ENCODE results near the gene NPL.

Gene NPL, protein sequence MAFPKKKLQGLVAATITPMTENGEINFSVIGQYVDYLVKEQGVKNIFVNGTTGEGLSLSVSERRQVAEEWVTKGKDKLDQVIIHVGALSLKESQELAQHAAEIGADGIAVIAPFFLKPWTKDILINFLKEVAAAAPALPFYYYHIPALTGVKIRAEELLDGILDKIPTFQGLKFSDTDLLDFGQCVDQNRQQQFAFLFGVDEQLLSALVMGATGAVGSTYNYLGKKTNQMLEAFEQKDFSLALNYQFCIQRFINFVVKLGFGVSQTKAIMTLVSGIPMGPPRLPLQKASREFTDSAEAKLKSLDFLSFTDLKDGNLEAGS

DNA sequence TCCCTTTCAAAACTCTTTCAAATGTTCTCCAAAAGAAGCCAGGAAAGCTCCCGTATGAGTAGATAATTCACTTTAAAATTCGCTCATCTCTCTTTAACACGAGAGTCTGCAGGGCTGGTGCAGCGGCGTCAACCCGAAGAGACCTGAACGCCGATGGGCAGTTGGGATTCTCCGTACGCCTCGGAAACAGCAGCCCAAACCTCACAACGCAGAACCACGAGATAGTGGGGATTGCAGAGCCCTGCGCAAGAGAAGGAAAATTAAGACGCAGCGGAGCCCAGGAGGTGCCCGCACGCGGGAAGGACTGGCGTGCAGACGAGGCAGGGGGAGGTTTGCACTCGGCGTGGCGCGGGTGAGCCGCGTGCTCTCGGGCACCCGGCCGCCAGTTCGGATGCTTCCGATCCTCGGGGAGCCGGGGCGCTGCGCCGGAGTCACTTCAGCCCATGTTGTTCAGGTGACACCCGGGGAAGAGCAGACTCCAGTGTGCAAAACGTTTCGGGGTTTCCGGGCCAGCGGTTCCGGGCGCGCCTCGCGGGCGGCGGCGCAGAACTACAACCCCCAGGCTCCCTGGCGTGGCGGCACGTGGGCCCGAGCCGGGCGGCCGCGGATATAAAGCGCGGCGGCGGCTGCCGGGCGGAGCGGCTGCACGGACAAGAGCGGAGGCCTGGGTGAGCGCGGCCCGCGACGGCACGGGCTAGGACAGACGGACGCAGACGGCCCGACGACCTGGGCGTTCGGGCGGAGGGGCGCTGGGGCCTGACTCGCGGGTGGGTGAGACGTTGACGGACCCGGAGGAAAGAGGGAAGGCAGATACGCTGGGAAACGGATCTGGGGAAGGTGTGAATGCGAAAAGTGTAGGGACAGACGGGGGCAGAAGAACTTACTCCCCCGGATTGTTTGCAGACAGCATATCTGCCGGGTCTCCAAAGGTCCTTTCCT lies at the start of gene NPL:
Gene NPL, plus strand, starts transcription at position 636 of the 939 bp plus-strand sequence. CDS start 4,599 bp downstream, outside the sequence.
- DNase-seq (ENCODE audit: low read depth): peak; percentile 58

DNA sequence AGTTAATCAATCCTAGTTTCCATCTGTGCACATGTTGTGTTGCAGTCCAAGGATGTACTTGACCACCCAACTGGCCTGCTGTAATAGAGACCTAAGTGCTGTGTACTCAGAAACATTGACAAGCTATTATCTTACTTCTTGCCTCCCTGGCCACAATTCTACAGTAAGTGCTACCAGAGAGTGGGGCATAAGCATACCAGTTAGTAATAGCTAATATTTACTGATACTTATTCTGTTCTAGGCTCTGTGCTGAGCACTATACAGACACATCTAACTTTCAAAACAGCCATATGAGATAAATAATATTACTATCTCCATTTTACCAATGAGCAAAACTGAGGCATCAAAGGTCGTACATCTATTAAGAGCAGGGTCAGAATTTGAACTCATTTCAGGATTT lies 49.5 kb upstream of the NPL start:
- no peak for DNase-seq (ENCODE audit: low read depth)

DNA sequence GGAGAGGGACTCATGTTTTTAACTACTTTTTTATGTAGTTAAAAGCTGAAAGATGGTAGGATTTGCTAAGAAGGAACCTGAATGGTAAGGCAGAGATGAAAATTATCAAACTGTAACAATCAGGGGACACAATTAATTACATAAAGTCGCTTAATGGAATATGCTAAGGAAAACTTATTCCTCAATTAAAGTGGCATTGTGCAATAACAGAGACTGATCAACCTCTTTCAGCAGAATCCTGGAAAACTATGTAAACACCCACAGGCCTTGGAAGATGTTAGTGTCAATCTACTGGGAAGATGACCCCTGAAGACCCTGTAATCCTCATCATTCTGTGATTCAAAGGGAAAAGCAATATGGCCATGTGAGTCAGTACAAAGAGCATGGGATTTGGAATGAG lies 46.8 kb upstream of the NPL start:
- DNase-seq (ENCODE audit: low read depth): no peak

DNA sequence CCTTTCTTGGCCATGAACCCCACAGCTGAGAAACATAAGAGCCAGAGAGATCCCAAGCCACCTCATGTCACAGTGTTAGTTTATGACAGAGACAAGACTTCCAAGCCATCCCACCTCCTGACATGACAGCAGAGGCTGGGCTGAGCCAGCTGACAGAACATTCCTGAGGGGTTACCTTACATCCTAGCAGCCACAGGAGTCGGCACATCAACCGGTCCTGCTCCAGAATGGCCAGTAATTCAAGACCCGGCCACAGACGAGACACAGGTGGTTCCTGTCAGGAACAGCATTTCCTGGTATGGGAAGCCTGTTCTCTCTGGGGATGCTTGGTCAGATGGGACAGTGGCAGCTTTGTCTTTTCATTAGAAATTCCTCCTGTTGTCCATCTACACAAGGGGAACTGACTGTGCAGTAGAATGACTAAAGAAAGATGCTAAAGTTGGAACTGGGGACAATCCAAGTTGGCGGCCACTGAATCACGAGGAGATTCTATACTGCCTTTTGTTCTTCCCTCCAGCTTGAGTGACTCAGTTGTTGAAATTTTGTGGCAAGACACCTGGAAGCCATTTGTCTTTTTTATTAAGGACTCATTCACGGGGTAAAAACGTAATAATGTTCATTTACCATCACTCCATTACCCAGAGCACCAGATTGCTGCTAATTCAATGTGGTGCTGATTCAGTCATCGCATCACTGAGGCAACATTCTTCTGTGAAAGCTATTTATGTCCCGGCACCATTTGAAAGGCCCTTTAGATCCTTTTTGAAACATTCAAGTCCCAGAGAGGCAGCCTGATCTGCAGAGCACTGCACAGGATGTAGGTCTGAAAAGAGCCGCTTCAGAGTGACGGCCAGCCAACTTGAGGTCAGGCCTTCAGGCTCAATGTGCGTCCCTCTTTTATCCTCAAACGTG lies 37.2 kb upstream of the NPL start:
- DNase-seq (ENCODE audit: low read depth): no peak

DNA sequence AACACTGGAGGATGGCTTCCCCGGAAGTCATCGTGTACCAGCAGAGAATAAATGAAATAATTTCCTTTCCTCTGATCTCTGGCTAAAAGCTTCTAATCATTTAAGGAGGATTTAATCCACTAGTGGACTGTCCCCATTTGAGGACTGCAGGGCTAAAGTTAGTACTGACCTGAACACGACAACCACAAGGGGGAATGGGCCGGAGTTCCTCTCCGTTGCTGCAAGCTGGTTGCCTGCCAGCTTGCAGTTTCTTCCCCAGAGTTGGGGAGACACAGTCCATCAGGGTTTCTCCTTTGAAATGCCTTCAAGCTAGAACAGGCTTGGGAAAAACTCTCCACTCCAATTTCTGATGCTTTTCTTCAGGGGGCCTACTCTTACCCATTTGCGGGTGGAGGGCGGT lies 35.5 kb upstream of the NPL start:
- no peak for DNase-seq (ENCODE audit: low read depth)

DNA sequence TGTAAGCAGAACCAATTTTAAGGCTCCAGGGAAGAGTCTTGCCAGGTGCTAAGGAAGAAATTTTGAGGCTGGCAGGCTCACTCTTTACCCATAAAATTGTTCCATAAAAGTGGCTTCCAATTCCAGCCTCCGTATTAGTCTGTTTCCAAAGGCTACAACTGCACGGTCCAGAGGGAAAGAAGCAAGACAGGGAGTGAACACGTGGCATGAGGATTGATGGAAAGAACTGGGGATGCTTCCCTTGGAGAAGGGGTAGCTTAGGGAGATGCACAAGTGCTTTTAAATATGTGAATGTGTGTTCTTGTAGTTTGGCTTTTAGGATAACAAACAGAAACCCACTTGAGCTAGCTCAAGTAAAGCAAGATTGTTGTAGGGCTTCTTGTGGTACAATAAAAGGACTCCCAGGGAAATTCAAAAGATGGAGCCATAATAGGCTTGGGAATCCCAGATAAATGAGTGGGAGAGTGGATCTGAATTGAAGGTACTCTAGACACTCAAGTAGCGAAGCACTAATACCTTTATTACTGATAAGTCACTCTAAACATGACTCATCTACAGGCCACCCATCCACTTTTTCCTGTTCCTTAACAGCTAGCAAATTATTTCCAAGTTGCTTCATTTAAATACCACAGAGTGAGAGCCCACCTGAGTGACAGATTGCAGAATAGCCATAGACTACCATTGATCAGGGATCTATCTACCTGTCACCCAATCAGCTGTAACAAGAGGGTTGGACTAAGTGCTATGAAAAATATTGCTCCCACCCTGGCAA lies 34.8 kb upstream of the NPL start:
- no peak for DNase-seq (ENCODE audit: low read depth)

DNA sequence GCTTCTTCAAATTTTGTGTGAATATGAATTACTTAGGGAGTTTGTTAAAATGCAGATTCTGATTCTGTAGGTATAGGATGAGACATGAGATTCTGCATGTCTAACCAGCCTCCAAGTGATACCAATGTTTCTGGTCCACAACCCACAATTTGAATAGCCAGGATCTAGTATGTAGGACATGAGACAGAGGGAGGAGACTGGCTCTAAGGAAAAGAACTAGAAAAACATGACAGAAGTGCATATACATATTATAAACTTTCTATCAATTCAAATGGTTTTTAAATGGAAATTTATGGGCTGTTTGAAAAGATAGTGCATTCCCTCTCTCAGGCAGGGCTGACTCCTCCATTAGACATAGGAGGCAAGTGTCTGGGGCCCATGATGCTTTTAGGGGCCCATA lies 33.9 kb upstream of the NPL start:
- no peak for DNase-seq (ENCODE audit: low read depth)

DNA sequence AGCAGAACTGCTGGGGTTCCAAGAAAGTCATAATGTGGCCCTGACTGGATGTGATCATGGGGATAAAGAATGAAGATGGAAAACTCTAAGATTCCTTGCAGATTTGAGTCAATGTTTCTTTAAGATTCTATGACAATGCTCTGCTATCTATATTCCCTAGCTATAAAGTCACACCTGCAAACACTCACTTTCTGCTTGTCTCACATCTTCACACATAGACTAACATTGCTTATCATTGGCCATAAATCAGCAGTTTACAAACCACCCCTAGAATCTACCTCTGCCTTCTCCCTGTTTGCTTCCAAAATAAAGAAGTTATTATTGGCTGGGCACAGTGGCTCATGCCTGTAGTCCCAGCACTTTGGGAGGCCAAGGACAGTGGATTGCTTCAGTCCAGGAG lies 33.1 kb upstream of the NPL start:
- DNase-seq (ENCODE audit: low read depth): no peak

DNA sequence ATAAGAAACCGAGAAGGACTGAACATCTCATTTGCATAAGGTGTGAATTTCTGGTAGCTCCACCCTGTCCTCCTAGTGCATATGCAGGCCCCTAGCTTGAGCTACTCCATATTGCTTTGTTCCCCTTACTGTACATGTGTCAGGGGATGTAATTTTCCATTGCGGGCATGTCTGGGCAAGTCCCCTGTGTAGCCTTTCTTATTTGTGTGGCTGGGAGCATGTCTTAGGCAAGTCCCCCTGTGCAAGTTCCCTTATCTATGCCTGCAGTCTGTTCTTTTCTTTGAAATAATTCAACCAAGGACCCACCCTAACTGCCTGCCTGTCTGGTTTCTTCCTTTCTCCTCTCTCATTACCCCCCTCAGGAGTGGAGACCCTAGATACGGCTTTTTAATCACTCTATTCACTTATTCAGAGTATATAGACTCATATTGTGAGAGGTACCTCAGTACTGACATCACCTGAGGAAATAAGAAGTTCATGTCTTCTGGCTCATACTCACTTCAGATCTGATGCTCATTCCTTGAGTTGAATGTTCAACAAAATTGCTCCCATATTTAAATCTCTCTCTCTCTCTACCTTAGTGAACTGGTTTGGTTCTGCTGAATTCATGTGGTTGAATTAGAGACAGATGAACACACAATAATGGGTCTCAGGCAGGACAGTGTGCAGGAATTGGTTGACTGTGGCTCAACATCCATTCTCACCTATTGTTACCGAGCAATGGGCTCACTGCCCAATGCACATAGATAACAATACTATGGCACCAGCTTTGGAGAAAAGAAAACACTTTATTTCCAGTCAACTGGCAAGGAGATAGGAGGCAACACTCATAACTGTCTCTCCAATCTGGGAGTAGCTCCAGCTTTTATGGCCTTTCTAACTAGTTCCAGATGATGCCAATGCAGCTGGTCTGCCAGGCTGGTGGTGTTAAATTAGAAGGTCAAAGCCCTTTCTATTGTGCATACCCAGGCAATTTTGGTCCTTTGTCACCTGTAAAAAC lies 27.9 kb upstream of the NPL start:
- DNase-seq (ENCODE audit: low read depth): no peak

DNA sequence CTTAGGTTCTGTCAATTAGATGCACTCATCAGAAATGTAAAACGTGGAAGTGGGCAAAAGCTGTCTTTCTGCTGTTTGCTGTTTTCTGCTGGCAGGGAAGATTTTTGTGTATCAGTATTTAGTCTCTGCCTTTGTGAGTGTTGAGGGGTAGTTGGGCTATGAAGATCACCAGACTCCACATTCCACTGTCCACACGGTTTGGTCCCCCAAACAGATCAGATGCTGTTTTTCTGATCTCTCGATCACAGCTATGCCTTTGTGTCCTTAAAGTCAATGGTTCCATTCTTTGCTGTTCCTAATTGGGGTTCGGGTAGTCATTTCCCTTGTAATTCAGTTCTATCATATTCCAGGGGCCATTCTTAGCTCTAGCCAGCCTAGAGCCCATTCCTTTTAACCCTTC lies 27.0 kb upstream of the NPL start:
- no peak for DNase-seq (ENCODE audit: low read depth)

DNA sequence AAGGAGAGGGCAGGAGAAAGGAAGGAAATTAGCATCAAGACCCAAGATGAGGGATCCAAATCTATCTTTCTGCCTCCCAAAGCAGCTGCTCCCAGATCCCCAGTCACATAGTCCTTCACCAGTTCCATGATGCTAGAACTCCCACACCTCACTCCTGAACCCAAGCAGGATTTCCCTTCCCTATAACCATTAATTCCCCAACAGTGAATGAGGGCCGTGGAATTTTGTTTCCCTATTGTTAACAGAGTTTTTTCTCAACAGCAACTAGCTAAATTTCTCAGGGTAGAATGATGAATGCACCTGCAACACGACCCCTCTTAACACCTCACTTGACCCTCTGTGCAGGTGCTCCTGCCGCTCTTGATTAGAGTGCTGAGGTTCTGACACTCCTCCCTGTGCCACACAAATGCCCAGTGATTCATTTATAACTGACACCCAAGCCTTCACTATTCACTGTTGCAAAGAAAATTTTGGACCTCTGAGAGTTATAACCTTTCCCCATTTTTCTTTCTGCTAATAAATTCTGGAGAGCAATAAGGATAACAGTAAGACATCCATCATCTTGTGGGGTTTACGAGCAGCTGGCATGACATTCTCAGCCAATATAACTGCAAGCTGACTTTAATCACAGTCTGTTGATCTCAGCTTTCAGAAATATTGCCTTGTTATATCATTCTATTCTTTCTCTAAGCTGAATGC lies 25.4 kb upstream of the NPL start:
- no peak for DNase-seq (ENCODE audit: low read depth)

DNA sequence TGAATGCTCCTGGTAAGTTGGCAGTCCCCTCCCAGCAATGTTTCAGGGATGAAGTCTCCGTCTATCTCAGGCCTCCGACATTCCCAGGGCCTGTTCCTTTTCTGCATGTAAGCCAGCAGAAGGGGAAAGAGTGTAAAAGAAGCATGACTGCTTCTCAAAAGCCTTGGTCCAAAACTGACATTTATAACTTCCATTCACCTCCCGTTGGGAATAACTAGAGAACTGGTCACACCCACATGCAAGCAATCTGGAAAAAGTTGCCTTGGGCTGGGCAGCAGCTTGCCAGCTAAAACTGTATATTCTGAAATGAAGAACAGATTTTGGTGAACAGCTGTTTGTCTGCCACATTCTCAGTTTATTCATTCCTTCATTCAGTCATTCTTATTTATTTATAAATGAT lies 24.2 kb upstream of the NPL start:
- no peak for DNase-seq (ENCODE audit: low read depth)

DNA sequence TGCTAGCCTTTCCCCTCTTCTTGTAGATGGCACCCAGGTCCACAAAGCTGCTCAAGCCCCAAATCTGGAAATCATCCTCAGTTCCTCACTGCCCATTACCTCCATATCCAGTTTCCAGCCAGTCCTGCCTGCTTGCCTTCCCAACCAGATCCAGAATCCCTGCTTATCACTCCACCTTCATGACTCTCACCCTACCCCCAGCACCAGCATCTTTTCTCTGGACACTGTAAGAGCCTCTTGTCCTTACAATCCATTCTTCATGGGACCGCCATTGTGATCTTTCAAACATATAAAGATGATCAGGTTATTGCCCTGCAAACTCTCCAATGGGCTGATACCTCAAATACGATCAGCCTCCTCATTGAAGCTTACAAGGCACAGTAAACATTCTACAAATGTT lies 23.5 kb upstream of the NPL start:
- no peak for DNase-seq (ENCODE audit: low read depth)

DNA sequence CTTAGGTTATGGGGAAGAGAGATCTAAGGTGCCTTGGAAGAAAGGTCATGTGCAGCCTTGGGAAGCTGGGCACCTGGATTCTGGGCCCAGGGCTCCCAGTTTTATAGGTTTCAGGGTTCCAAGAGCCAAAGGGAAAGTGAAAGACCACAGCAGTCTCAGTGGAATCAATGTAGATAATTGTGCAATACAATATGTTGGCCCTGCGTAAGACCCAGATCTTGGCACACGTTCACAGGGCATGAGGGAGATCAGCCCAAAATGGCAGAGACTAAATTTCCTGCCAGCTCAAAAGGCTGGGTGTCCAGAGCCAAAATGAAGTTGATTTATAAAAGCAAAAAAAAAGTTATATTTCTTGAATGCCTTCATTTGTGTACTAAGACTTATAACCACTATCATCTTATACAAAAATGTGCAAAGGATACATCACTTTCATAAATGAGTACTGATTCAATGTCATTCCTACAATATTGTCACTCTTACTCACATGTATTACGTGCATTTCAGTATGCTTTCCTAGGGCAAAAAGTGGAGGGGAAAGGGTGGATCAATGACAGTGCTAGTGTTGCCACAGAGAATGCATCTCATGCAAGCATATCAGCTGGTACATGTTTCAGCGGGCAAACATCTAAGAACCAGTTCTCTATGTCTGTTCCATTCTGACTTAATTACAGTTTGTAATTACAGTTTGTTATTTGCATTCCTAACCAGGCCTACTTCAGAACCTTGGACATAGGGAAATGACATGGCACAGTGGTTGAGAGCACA lies 22.5 kb upstream of the NPL start:
- no peak for DNase-seq (ENCODE audit: low read depth)

DNA sequence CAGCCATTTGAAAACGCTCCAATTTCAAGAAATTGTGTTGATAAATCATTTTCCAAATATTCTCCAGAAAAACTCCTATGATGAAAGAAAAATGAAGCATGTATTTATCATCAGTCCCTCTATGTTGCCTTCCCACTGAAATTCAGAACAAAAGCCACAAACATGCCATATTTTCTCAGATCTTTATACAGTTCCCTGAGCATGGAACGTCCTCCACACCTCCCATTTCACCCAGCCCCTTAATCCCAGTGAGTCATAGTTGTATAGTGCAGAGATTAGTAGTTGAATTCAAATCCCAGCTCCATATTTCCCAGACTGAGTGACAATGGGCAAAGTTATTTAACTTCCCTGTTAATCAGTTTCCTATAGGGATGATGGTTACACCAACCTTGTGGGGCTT lies 20.6 kb upstream of the NPL start:
- DNase-seq (ENCODE audit: low read depth): no peak

DNA sequence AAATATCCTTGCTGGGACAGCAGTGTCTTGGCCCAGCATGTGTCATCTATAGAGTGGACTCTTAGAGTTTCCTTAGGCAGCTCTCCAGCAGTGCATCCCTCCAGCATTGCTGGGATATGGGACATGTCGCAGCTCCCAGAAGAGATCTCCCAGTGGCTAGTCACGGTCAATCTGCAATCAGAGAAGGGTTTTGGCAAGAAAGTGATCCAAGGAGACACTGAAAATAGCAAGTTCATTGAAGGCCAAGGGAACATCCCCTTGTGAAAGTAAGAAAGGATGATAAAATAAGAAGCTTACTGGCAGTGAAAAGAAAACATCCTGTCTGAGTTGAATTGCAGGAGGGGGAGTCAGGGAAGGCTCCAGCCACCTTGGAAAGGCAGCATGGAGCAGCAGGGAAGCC lies 19.3 kb upstream of the NPL start:
- no peak for DNase-seq (ENCODE audit: low read depth)

DNA sequence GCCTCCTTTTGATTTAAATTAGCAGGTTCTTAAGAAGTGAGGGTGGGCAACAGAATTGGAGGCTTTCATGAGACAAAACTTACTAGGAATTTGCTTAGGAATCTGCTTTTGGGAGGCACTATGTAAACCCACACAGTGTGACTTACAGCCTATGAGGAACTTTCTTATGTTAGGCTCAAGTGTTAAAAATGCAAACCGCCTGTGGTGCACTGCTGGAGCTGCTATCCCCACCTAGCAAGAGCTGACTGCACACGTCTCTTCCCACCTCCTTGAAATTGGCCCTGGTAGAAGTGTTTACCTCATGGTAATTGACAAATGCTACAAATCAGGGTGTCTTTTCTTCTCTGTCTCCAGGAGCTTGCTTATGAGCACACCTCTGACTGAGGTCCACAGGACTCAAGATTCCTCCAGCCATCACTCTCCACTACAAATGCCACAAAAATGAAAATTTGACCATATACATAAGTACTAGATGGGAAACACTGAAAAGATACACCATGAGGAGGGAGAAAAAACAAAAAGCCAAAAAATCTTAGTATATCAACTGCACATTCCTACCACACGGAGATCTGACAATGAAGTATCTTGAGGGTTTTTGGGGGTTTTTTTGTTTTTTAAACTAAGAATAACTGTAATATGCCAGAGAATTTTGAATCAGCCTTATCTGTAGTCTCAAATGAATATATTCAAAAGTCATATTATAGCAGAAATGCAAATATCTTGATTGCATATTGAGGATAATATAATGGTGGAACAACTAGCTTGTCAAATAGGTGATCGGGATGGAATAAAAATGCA lies 18.2 kb upstream of the NPL start:
- DNase-seq (ENCODE audit: low read depth): no peak

DNA sequence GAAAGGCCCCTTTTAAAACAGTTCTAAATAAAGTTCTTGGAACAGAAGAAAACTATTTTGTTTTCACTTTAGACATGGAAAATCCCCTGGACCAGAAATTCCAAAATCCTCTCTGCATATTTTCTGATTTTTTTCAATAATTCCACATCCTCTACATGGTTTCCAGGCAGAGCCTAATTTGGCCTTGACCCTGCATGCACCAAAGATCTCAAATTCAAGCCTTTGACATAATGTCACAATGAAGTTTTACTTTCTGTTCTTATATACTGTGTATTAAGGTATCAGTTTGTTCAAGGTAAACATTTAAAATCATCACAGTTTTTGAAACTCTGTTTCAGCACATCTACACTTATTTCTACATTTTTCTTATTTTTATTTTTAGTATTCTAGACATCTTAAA lies 12.2 kb upstream of the NPL start:
- DNase-seq (ENCODE audit: low read depth): no peak
